Peyer's patch (tissue), 4 donors: ENCODE results near the gene HBG2. TPM values are rescaled to one million over a fixed set of nuclear protein-coding genes. Genes with fewer than 3 reads are reported as not detected.

Experiments used
- DNase-seq, 3 donors: peaks; one replicate each; pipeline ENCODE4 v3.0.0-alpha.2; 2017 to 2019
- H3K27ac ChIP-seq, 4 donors: fragments of 200-600 bp; sonication (generic); one replicate each; pipeline ENCODE4 v1.5.1; 2016 to 2019
- H3K27me3 ChIP-seq, 2 donors: fragments of 200-600 bp; sonication (generic); one replicate each; pipeline ENCODE4 v1.5.1; 2019
- H3K36me3 ChIP-seq, 3 donors: fragments of 200-600 bp; sonication (generic); one replicate each; pipeline ENCODE4 v1.5.1; 2016 to 2019
- H3K4me1 ChIP-seq, 4 donors: fragments of 200-600 bp; sonication (generic); one replicate each; pipeline ENCODE4 v1.5.1; 2016 to 2019
- H3K4me3 ChIP-seq, 4 donors: fragments of 200-600 bp; sonication (generic); 1 replicate in 3 of 4; 2 replicates in 1 of 4; pipeline ENCODE4 v1.5.1; 2016 to 2019; ENCODE audit warnings: mild to moderate bottlenecking in 1 of 4
- H3K9me3 ChIP-seq, 4 donors: fragments of 200-600 bp; sonication (generic); one replicate each; pipeline ENCODE4 v1.5.1; 2016 to 2019; ENCODE audit warnings: mild to moderate bottlenecking in 1 of 4
- CTCF ChIP-seq, 6 experiments: fragments of 450-650 bp in 4 of 6; fragments of 200-600 bp in 2 of 6; sonication (generic) in 1 of 6; IDR thresholded peaks; one replicate each; pipeline ENCODE4 v1.5.1; 2017 to 2019; ENCODE audit warnings: antibody characterized with exemption in 6 of 6, mild to moderate bottlenecking in 3 of 6, moderate library complexity in 1 of 6
- POLR2A ChIP-seq, 2 donors: fragments of 450-650 bp; IDR thresholded peaks; one replicate each; pipeline ENCODE4 v1.5.1; 2017; ENCODE audit warnings: antibody characterized with exemption in 2 of 2, mild to moderate bottlenecking in 2 of 2, moderate library complexity in 2 of 2
- total RNA-seq, 4 donors: library from RNA; depleted of rRNA; stranded (reverse); fragments of >200 nt; gene quantifications; one replicate each; pipeline ENCODE4 v1.1.0, GENCODE V29; 2016

HBG2 gene
- total RNA-seq, 4 donors from 2014 or later: not detected

- Histone ChIP-seq H3K4me1 (no peaks in the 10 kb centered on the region), H3K4me3 (no peak overlapping the region), H3K27me3 (no peaks in the 10 kb centered on the region), H3K27ac (no peak overlapping the region), H3K9me3 (no peaks in the 10 kb centered on the region), H3K36me3 (no peaks in the 10 kb centered on the region)
- DNase-seq: no peak
- TF ChIP-seq POLR2A (IDR thresholded peaks at IDR 0.05): no peak
- no peak for TF ChIP-seq CTCF (IDR thresholded peaks at IDR 0.05)
These were observed 7.7 kb downstream of the HBG2 start for GRCh38 chr11:5246772-5247471.

- Histone ChIP-seq H3K9me3 (no peaks in the 10 kb centered on the region), H3K4me1 (no peaks in the 10 kb centered on the region), H3K36me3 (no peaks in the 10 kb centered on the region), H3K27me3 (no peaks in the 10 kb centered on the region), H3K4me3 (no peak overlapping the region), H3K27ac (no peak overlapping the region)
- TF ChIP-seq POLR2A (IDR thresholded peaks at IDR 0.05): no peak
- TF ChIP-seq CTCF (IDR thresholded peaks at IDR 0.05): no peak
- DNase-seq: no peak
These were observed 9.4 kb downstream of the HBG2 start for GRCh38 chr11:5245155-5245554.

- H3K4me1 ChIP-seq: no peaks in the 10 kb centered on the region
- H3K9me3 ChIP-seq: no peaks in the 10 kb centered on the region
- H3K27me3 ChIP-seq: no peaks in the 10 kb centered on the region
- no peak overlapping the region for H3K4me3 ChIP-seq
- H3K27ac ChIP-seq: no peak overlapping the region
- no peak for TF ChIP-seq POLR2A (IDR thresholded peaks at IDR 0.05)
- TF ChIP-seq CTCF (IDR thresholded peaks at IDR 0.05): no peak
- DNase-seq: no peak
- H3K36me3 ChIP-seq: no peaks in the 10 kb centered on the region
These were observed 10.8 kb downstream of the HBG2 start for GRCh38 chr11:5243816-5244180.

- TF ChIP-seq CTCF (IDR thresholded peaks at IDR 0.05) (no peak), POLR2A (IDR thresholded peaks at IDR 0.05) (no peak)
- Histone ChIP-seq H3K9me3 (no peaks in the 10 kb centered on the region), H3K27ac (no peak overlapping the region), H3K27me3 (no peaks in the 10 kb centered on the region), H3K4me1 (no peaks in the 10 kb centered on the region), H3K36me3 (no peaks in the 10 kb centered on the region), H3K4me3 (no peak overlapping the region)
- DNase-seq: no peak
These were observed 11.4 kb downstream of the HBG2 start for GRCh38 chr11:5242933-5243815.

- H3K4me1 ChIP-seq: no peaks in the 10 kb centered on the region
- TF ChIP-seq CTCF (IDR thresholded peaks at IDR 0.05): no peak
- no peak for TF ChIP-seq POLR2A (IDR thresholded peaks at IDR 0.05)
- no peaks in the 10 kb centered on the region for H3K9me3 ChIP-seq
- H3K27ac ChIP-seq: no peak overlapping the region
- DNase-seq: no peak
- H3K36me3 ChIP-seq: no peaks in the 10 kb centered on the region
- no peaks in the 10 kb centered on the region for H3K27me3 ChIP-seq
- H3K4me3 ChIP-seq: no peak overlapping the region
These were observed 12.4 kb downstream of the HBG2 start for GRCh38 chr11:5242208-5242607.
